ENCODE data around the gene DDX47.

DNA sequence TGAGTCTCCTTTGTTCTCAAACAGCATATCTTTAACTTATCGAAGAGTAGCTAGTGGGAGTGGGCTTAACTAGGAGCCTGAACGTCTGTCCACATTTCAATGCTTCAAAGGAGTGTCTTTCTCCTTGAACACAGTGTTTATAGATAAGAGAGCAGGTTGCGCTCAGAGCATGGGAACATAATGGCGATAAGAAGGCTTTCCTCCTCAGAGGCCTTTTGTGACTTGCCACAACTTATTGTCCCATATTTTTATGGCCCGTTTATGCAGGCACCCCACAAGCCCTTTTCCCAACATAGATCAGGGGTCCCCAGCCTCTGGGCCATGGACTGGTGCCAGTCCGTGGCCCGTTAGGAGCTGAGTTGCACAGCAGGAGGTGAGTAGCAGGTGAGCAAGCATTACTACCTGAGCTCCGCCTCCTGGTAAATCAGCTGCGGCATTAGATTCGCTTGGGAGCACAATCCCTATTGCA, 2.6 kb upstream of the DDX47 start:
- TF ChIP-seq, protein P1, sequence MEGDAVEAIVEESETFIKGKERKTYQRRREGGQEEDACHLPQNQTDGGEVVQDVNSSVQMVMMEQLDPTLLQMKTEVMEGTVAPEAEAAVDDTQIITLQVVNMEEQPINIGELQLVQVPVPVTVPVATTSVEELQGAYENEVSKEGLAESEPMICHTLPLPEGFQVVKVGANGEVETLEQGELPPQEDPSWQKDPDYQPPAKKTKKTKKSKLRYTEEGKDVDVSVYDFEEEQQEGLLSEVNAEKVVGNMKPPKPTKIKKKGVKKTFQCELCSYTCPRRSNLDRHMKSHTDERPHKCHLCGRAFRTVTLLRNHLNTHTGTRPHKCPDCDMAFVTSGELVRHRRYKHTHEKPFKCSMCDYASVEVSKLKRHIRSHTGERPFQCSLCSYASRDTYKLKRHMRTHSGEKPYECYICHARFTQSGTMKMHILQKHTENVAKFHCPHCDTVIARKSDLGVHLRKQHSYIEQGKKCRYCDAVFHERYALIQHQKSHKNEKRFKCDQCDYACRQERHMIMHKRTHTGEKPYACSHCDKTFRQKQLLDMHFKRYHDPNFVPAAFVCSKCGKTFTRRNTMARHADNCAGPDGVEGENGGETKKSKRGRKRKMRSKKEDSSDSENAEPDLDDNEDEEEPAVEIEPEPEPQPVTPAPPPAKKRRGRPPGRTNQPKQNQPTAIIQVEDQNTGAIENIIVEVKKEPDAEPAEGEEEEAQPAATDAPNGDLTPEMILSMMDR (conservative IDR thresholded peaks at IDR 0.05; ENCODE audit: low read depth, low read length): no peak
- TF ChIP-seq, protein P2, sequence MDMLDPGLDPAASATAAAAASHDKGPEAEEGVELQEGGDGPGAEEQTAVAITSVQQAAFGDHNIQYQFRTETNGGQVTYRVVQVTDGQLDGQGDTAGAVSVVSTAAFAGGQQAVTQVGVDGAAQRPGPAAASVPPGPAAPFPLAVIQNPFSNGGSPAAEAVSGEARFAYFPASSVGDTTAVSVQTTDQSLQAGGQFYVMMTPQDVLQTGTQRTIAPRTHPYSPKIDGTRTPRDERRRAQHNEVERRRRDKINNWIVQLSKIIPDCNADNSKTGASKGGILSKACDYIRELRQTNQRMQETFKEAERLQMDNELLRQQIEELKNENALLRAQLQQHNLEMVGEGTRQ (IDR thresholded peaks at IDR 0.05; ENCODE audit: low read depth, low read length): no peak
- TF ChIP-seq POLR2A (IDR thresholded peaks at IDR 0.05; ENCODE audit: low read depth, low read length) (no peak), NFE2L2 (IDR thresholded peaks at IDR 0.05; ENCODE audit: low read depth, low read length) (no peak), RAD21 (IDR thresholded peaks at IDR 0.05; ENCODE audit: low read length) (no peak), SMC3 (IDR thresholded peaks at IDR 0.05; ENCODE audit: low read depth, low read length) (no peak), MXI1 (IDR thresholded peaks at IDR 0.05; ENCODE audit: borderline replicate concordance, low read depth, low read length) (no peak), BHLHE40 (IDR thresholded peaks at IDR 0.05; ENCODE audit: low read depth, low read length) (no peak), RFX5 (IDR thresholded peaks at IDR 0.05; ENCODE audit: low read depth, low read length) (no peak), MAZ (IDR thresholded peaks at IDR 0.05; ENCODE audit: borderline replicate concordance, low read depth, low read length) (no peak), CHD1 (IDR thresholded peaks at IDR 0.05; ENCODE audit: low read depth, low read length) (no peak), MAFK (IDR thresholded peaks at IDR 0.05; ENCODE audit: low read depth, low read length) (no peak)
- TF ChIP-seq, protein P3, sequence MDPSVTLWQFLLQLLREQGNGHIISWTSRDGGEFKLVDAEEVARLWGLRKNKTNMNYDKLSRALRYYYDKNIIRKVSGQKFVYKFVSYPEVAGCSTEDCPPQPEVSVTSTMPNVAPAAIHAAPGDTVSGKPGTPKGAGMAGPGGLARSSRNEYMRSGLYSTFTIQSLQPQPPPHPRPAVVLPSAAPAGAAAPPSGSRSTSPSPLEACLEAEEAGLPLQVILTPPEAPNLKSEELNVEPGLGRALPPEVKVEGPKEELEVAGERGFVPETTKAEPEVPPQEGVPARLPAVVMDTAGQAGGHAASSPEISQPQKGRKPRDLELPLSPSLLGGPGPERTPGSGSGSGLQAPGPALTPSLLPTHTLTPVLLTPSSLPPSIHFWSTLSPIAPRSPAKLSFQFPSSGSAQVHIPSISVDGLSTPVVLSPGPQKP (IDR thresholded peaks at IDR 0.05; ENCODE audit: borderline replicate concordance, low read depth, low read length): no peak
